HCT116 (cell line): ENCODE measurements around the gene TOM1L1.

ENCODE experiments used
- CEBPB ChIP-seq: IDR thresholded peaks from 2 replicates; pipeline ENCODE4 v1.6.1; 2012; ENCODE audit warnings: low read depth
- ELF1 ChIP-seq: IDR thresholded peaks from 2 replicates; pipeline ENCODE4 v1.6.1; 2012; ENCODE audit warnings: low read depth, borderline replicate concordance
- EZH2 ChIP-seq: fragments of 200-600 bp; sonication (generic); IDR thresholded peaks from 2 replicates; pipeline ENCODE4 v1.6.1; 2017; ENCODE audit warnings: antibody characterized with exemption, mixed run types
- FOSL1 ChIP-seq: IDR thresholded peaks from 2 replicates; pipeline ENCODE4 v1.6.1; 2012; ENCODE audit warnings: low read depth
- POLR2A ChIP-seq: IDR thresholded peaks from 2 replicates; pipeline ENCODE4 v1.7.0; 2011; ENCODE audit warnings: borderline replicate concordance; ENCODE audit not compliant: insufficient read depth, insufficient read length; ENCODE audit errors: extremely low read depth
- SP1 ChIP-seq: IDR thresholded peaks from 2 replicates; pipeline ENCODE4 v1.6.1; 2012; ENCODE audit warnings: low read depth
- ZNF274 ChIP-seq: fragments of 200-500 bp; sonication (Bioruptor generic); IDR thresholded peaks from 2 replicates; pipeline ENCODE4 v1.6.1; 2014; ENCODE audit warnings: mild to moderate bottlenecking, low read depth, low read length, inconsistent platforms
- TF ChIP-seq, protein P1 (sequence below), 3 experiments: fragments of 200-600 bp in 1 of 3; sonication (generic) in 1 of 3; IDR thresholded peaks in 2 of 3; conservative IDR thresholded peaks in 1 of 3; 2 replicates each; pipeline ENCODE4 v1.5.1; 2012 to 2017; ENCODE audit warnings: low read depth in 2 of 3, low read length in 2 of 3, antibody characterized with exemption in 1 of 3, borderline replicate concordance in 1 of 3, control low read depth in 1 of 3, mild to moderate bottlenecking in 1 of 3, mixed read lengths in 1 of 3, mixed run types in 1 of 3, moderate library complexity in 1 of 3; ENCODE audit not compliant: insufficient read depth in 1 of 3
- TF ChIP-seq, protein P2 (sequence below): IDR thresholded peaks from 2 replicates; pipeline ENCODE4 v1.6.1; 2012
- TF ChIP-seq, protein P3 (sequence below): IDR thresholded peaks from 2 replicates; pipeline ENCODE4 v1.6.1; 2012; ENCODE audit warnings: low read depth

DNA sequence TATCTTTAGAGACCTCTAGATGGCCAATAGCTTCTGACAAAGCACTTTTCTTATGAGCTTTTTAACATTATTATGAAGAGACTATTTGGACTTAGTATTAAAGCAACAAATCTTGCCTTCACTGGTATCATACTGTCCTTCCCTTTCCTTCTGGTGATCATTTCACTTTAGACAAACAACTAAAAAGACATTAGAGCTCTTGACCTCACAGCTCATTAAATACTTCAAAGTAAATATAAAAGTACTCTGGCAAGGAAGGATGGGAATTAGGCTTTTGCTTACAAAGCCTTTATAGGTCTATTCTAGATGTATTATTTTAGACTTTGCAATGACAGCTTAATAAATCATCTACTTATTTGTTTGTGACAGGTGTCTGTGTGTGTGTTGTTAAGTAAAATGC, 79.0 kb downstream of the TOM1L1 start:
- TF ChIP-seq SP1 (no peak), ZNF274 (no peak), EZH2 (no peak), ELF1 (no peak), CEBPB (no peak), POLR2A (no peak), FOSL1 (no peak)
- TF ChIP-seq, protein P1, sequence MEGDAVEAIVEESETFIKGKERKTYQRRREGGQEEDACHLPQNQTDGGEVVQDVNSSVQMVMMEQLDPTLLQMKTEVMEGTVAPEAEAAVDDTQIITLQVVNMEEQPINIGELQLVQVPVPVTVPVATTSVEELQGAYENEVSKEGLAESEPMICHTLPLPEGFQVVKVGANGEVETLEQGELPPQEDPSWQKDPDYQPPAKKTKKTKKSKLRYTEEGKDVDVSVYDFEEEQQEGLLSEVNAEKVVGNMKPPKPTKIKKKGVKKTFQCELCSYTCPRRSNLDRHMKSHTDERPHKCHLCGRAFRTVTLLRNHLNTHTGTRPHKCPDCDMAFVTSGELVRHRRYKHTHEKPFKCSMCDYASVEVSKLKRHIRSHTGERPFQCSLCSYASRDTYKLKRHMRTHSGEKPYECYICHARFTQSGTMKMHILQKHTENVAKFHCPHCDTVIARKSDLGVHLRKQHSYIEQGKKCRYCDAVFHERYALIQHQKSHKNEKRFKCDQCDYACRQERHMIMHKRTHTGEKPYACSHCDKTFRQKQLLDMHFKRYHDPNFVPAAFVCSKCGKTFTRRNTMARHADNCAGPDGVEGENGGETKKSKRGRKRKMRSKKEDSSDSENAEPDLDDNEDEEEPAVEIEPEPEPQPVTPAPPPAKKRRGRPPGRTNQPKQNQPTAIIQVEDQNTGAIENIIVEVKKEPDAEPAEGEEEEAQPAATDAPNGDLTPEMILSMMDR (IDR thresholded peaks at IDR 0.05 in 2 of 3, conservative IDR thresholded peaks at IDR 0.05 in 1 of 3; ENCODE audit: borderline replicate concordance in 1 of 3, insufficient read depth in 1 of 3, low read depth in 2 of 3, low read length in 2 of 3) = no peak
- TF ChIP-seq, protein P2, sequence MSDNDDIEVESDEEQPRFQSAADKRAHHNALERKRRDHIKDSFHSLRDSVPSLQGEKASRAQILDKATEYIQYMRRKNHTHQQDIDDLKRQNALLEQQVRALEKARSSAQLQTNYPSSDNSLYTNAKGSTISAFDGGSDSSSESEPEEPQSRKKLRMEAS = no peak
- TF ChIP-seq, protein P3, sequence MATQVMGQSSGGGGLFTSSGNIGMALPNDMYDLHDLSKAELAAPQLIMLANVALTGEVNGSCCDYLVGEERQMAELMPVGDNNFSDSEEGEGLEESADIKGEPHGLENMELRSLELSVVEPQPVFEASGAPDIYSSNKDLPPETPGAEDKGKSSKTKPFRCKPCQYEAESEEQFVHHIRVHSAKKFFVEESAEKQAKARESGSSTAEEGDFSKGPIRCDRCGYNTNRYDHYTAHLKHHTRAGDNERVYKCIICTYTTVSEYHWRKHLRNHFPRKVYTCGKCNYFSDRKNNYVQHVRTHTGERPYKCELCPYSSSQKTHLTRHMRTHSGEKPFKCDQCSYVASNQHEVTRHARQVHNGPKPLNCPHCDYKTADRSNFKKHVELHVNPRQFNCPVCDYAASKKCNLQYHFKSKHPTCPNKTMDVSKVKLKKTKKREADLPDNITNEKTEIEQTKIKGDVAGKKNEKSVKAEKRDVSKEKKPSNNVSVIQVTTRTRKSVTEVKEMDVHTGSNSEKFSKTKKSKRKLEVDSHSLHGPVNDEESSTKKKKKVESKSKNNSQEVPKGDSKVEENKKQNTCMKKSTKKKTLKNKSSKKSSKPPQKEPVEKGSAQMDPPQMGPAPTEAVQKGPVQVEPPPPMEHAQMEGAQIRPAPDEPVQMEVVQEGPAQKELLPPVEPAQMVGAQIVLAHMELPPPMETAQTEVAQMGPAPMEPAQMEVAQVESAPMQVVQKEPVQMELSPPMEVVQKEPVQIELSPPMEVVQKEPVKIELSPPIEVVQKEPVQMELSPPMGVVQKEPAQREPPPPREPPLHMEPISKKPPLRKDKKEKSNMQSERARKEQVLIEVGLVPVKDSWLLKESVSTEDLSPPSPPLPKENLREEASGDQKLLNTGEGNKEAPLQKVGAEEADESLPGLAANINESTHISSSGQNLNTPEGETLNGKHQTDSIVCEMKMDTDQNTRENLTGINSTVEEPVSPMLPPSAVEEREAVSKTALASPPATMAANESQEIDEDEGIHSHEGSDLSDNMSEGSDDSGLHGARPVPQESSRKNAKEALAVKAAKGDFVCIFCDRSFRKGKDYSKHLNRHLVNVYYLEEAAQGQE = no peak
